B cell (primary cell): Measurements from ENCODE around the gene SCN11A. TPM values are rescaled to one million over a fixed set of nuclear protein-coding genes. Genes with fewer than 3 reads are reported as not detected.

Source experiments
- ATAC-seq: fragments of 200-7000 bp; cut with Tn5 transposase; one replicate; pipeline ENCODE4 v1.10.0; 2021; ENCODE audit warnings: low read depth, mild to moderate bottlenecking, moderate number of reproducible peaks, moderate library complexity
- CTCF ChIA-PET: fragments of 350-600 bp; sonication (Branson Sonifier 250); formaldehyde crosslinking; loops from one replicate; lab custom pipeline; 2021; ENCODE audit warnings: antibody characterized with exemption, inconsistent platforms; lab: Charles Lee
- POLR2A ChIA-PET: fragments of 350-600 bp; sonication (Branson Sonifier 250); formaldehyde crosslinking; loops from one replicate; lab custom pipeline; 2021; ENCODE audit warnings: antibody characterized with exemption; lab: Charles Lee
- DNase-seq: peaks from one replicate; pipeline ENCODE4 v3.0.0; 2013
- H2AFZ ChIP-seq: 2 replicates; pipeline ENCODE4 v1.6.1; 2012; ENCODE audit warnings: mild to moderate bottlenecking, low read depth, low read length; ENCODE audit not compliant: insufficient read depth, poor library complexity, severe bottlenecking
- H3K27ac ChIP-seq, 2 donors: 1 replicate in 1 of 2; 2 replicates in 1 of 2; pipeline ENCODE4 v1.5.1; 2012 to 2013; ENCODE audit warnings: low read length in 2 of 2, mild to moderate bottlenecking in 2 of 2, moderate library complexity in 1 of 2
- H3K27me3 ChIP-seq, 4 experiments: fragments of 200-600 bp in 1 of 4; sonication (generic) in 1 of 4; replicated peaks in 1 of 4; 1 replicate in 2 of 4; 2 replicates in 2 of 4; pipeline versions ENCODE4 v1.6.1 to v1.7.0; 2013 to 2016; ENCODE audit warnings: low read length in 3 of 4, mild to moderate bottlenecking in 2 of 4, mixed read lengths in 1 of 4, moderate library complexity in 1 of 4; ENCODE audit not compliant: insufficient read depth in 4 of 4, control insufficient read depth in 3 of 4; ENCODE audit errors: control extremely low read depth in 1 of 4
- H3K36me3 ChIP-seq, 2 experiments: replicated peaks in 1 of 2; 1 replicate in 1 of 2; 2 replicates in 1 of 2; pipeline versions ENCODE4 v1.6.1 to v1.7.1; 2013; ENCODE audit warnings: low read length in 1 of 2; ENCODE audit not compliant: insufficient read depth in 2 of 2, control insufficient read depth in 1 of 2; ENCODE audit errors: control extremely low read depth in 1 of 2, extremely low read depth in 1 of 2
- H3K4me1 ChIP-seq, 2 donors: fragments of 200-600 bp in 1 of 2; sonication (generic) in 1 of 2; 1 replicate in 1 of 2; 2 replicates in 1 of 2; pipeline versions ENCODE4 v1.5.1 to v1.6.1; 2013 to 2017; ENCODE audit warnings: low read length in 2 of 2; ENCODE audit not compliant: control insufficient read depth in 2 of 2, insufficient read depth in 2 of 2
- H3K4me2 ChIP-seq: replicated peaks from 2 replicates; pipeline ENCODE3; 2012; ENCODE audit warnings: mild to moderate bottlenecking, low read depth, low read length; ENCODE audit not compliant: poor library complexity, severe bottlenecking
- H3K4me3 ChIP-seq, 5 experiments: fragments of 200-600 bp in 1 of 5; sonication (generic) in 1 of 5; 1 replicate in 3 of 5; 2 replicates in 2 of 5; pipeline versions ENCODE4 v1.5.1 to v1.7.0; 2011 to 2016; ENCODE audit warnings: low read length in 4 of 5, mild to moderate bottlenecking in 4 of 5, low read depth in 2 of 5, control low read depth in 1 of 5, moderate library complexity in 1 of 5; ENCODE audit not compliant: insufficient read depth in 1 of 5; ENCODE audit errors: control extremely low read depth in 1 of 5, extremely low read depth in 1 of 5
- H3K79me2 ChIP-seq: fragments of 200-600 bp; sonication (generic); one replicate; pipeline ENCODE4 v1.6.0; 2016; ENCODE audit warnings: low read length; ENCODE audit not compliant: control insufficient read depth, insufficient read depth
- H3K9ac ChIP-seq: fragments of 200-600 bp; sonication (generic); 2 replicates; pipeline ENCODE4 v1.6.1; 2017; ENCODE audit warnings: mild to moderate bottlenecking, low read length, moderate library complexity
- H3K9me3 ChIP-seq, 3 donors: one replicate each; pipeline versions ENCODE4 v1.6.1 to v1.7.1; 2013; ENCODE audit warnings: low read length in 2 of 3; ENCODE audit not compliant: control insufficient read depth in 2 of 3, insufficient read depth in 1 of 3; ENCODE audit errors: control extremely low read depth in 1 of 3
- H4K20me1 ChIP-seq: 2 replicates; pipeline ENCODE4 v1.6.0; 2012; ENCODE audit warnings: mild to moderate bottlenecking, low read length; ENCODE audit not compliant: insufficient read depth, control insufficient read depth, poor library complexity, severe bottlenecking
- H3K27ac Mint-ChIP-seq: one replicate; pipeline ENCODE4 v1.8.0; 2021; ENCODE audit warnings: mixed read lengths
- H3K27me3 Mint-ChIP-seq: one replicate; pipeline ENCODE4 v1.8.0; 2021; ENCODE audit warnings: mixed read lengths
- H3K4me1 Mint-ChIP-seq: one replicate; pipeline ENCODE4 v1.8.0; 2021; ENCODE audit warnings: mixed read lengths
- H3K4me3 Mint-ChIP-seq: one replicate; pipeline ENCODE4 v1.8.0; 2021; ENCODE audit warnings: mixed read lengths
- H3K9me3 Mint-ChIP-seq: one replicate; pipeline ENCODE4 v1.8.0; 2022; ENCODE audit warnings: mixed read lengths; ENCODE audit not compliant: insufficient read depth
- EZH2 ChIP-seq: IDR thresholded peaks from 2 replicates; pipeline ENCODE4 v1.6.1; 2012; ENCODE audit warnings: borderline replicate concordance, low read depth, mild to moderate bottlenecking, moderate library complexity, low read length; ENCODE audit not compliant: insufficient read depth, poor library complexity, severe bottlenecking
- WGBS: methylation state at CpG from one replicate; pipeline ENCODE4 v1.1.5; 2013; ENCODE audit warnings: missing lambda C conversion rate; ENCODE audit not compliant: insufficient coverage; 5-methylcytosine and 5-hydroxymethylcytosine counted together
- intact Hi-C: fragments of 100-400 bp; cut with micrococcal nuclease; formaldehyde crosslinking; loops from one replicate; pipeline ENCODE4 v1.10.0; 2022
- polyA plus RNA-seq: library from polyadenylated mRNA; depleted of rRNA; stranded (reverse); fragments of >200 nt; gene quantifications from 2 replicates; pipeline ENCODE4 v1.2.3, GENCODE V29; 2012
- total RNA-seq, 2 donors: library from RNA; stranded (reverse); fragments of 120-200 nt in 1 of 2; gene quantifications; 1 replicate in 1 of 2; 2 replicates in 1 of 2; pipeline versions ENCODE4 v1.2.3 to v1.2.4, GENCODE V29; 2013 to 2022
- TF ChIP-seq, protein P1 (sequence below): fragments of 200-600 bp; IDR thresholded peaks from one replicate; pipeline ENCODE4 v1.8.0; 2022; ENCODE audit warnings: antibody characterized with exemption, mild to moderate bottlenecking

The SCN11A gene
- total and polyA plus RNA-seq, 2 donors (not counting 1 experiment from before 2014, with no cell fraction given) = 0.07 to 0.25 TPM

DNA sequence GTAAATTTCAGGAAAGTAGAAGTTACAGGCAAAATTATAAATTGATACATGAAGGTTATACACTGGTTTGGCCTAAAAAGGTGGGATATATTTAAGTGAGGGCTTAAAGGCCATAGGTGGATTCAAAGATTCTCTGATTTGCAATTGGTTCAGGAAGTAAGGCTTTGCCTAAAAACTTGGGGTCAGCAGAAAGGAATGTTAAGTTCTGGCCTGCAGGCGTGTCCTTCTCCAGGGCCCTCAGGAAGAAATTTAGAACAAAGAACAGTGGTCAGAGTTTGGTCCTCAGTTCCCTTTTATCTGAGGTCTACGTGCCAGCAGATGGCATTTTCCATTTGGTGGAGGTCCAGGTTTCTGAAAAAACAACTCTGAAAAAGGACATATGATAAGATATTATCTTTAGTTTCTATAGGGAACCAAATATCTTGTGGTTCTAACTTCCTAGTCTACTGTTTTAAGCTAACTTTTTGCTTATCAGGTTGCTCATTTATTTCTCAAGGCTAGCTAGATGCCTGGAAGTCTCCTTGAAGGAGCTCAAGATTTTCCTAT, 40.5 kb downstream of the SCN11A start:
- DNase-seq (no peak), ATAC-seq (no peak)
- no peak overlapping the region for H3K4me3 Mint-ChIP-seq
- no peaks in the 10 kb centered on the region for H3K79me2 ChIP-seq
- no peak overlapping the region for H3K27ac ChIP-seq
- H3K4me2 ChIP-seq = no peak overlapping the region
- H3K9ac ChIP-seq = no peak overlapping the region
- no peaks in the 10 kb centered on the region for H3K9me3 ChIP-seq
- no peak overlapping the region for H3K27ac Mint-ChIP-seq
- CTCF ChIA-PET = interaction anchor here (1.5 to 2.6 kb wide), 2 partner anchors 11 kb away, joined by 7 to 11 read pairs; no protein-coding TSS in a partner anchor
- no peaks in the 10 kb centered on the region for H3K4me1 ChIP-seq
- H3K27me3 ChIP-seq = peaks cover 0 to 8% (median 0%) of the 10 kb centered on the region in 4 experiments
- peaks cover 15% of the 10 kb centered on the region for H3K27me3 Mint-ChIP-seq
- H4K20me1 ChIP-seq = no peaks in the 10 kb centered on the region
- H3K9me3 Mint-ChIP-seq = no peaks in the 10 kb centered on the region
- intact Hi-C loops = no loop called here
- WGBS = 83% methylated on average over 1 of the region's 2 CpGs
- no peak overlapping the region for H3K4me3 ChIP-seq
- H2AFZ ChIP-seq = no peak overlapping the region
- POLR2A ChIA-PET = no interaction called here
- TF ChIP-seq, protein P1, sequence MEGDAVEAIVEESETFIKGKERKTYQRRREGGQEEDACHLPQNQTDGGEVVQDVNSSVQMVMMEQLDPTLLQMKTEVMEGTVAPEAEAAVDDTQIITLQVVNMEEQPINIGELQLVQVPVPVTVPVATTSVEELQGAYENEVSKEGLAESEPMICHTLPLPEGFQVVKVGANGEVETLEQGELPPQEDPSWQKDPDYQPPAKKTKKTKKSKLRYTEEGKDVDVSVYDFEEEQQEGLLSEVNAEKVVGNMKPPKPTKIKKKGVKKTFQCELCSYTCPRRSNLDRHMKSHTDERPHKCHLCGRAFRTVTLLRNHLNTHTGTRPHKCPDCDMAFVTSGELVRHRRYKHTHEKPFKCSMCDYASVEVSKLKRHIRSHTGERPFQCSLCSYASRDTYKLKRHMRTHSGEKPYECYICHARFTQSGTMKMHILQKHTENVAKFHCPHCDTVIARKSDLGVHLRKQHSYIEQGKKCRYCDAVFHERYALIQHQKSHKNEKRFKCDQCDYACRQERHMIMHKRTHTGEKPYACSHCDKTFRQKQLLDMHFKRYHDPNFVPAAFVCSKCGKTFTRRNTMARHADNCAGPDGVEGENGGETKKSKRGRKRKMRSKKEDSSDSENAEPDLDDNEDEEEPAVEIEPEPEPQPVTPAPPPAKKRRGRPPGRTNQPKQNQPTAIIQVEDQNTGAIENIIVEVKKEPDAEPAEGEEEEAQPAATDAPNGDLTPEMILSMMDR = no peak
- TF ChIP-seq EZH2 = no peak
- H3K4me1 Mint-ChIP-seq = peaks cover 2% of the 10 kb centered on the region
- no peaks in the 10 kb centered on the region for H3K36me3 ChIP-seq

DNA sequence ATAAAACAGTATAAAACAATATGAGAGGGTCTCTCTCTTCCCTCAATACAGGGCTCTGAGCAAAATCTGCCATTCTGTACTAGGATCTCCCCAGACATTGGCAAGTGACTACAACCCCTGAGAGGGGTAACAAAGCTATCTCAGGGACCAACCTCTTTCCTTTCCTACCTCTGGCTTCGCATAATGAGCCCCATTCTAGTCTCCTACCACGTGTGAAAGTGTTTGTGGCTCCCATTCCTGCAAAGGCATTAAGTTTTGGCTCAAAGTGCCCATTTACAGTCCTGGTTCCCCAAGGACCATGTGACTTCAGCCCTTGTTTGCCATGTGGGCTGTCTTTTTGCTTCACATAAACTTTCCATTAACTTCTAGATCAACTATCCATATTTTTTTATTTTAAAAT, 46.4 kb downstream of the SCN11A start:
- H2AFZ ChIP-seq = no peak overlapping the region
- no peak overlapping the region for H3K27ac ChIP-seq
- Mint-ChIP-seq H3K4me3 (no peak overlapping the region), H3K27ac (no peak overlapping the region), H3K4me1 (no peaks in the 10 kb centered on the region), H3K27me3 (peaks cover 18% of the 10 kb centered on the region), H3K9me3 (peaks cover 3% of the 10 kb centered on the region)
- ATAC-seq (no peak), DNase-seq (no peak)
- ChIA-PET CTCF (no interaction called here), POLR2A (no interaction called here)
- no peaks in the 10 kb centered on the region for H3K9me3 ChIP-seq
- H3K36me3 ChIP-seq = no peaks in the 10 kb centered on the region
- WGBS = 83% methylated on average over 2 of the region's 2 CpGs
- intact Hi-C loops = no loop called here
- TF ChIP-seq EZH2 = no peak
- TF ChIP-seq, protein P1 = no peak
- H3K9ac ChIP-seq = no peak overlapping the region
- no peaks in the 10 kb centered on the region for H3K79me2 ChIP-seq
- no peaks in the 10 kb centered on the region for H4K20me1 ChIP-seq
- no peaks in the 10 kb centered on the region for H3K4me1 ChIP-seq
- H3K4me2 ChIP-seq = no peak overlapping the region
- peaks cover 0 to 4% (median 0%) of the 10 kb centered on the region in 4 experiments for H3K27me3 ChIP-seq
- no peak overlapping the region for H3K4me3 ChIP-seq
